Upper lobe of left lung (tissue), 4 donors: ENCODE results near the gene EML4.

Experiments used
- POLR2A ChIP-seq, 4 donors: fragments of 450-650 bp; IDR thresholded peaks; one replicate each; pipeline ENCODE4 v1.5.1; 2016 to 2017; ENCODE audit warnings: antibody characterized with exemption in 4 of 4, mild to moderate bottlenecking in 2 of 4
- TF ChIP-seq, protein P1 (sequence below), 6 experiments: fragments of 450-650 bp in 4 of 6; fragments of 200-600 bp in 2 of 6; sonication (generic) in 2 of 6; IDR thresholded peaks; one replicate each; pipeline ENCODE4 v1.5.1; 2016 to 2019; ENCODE audit warnings: antibody characterized with exemption in 6 of 6

DNA sequence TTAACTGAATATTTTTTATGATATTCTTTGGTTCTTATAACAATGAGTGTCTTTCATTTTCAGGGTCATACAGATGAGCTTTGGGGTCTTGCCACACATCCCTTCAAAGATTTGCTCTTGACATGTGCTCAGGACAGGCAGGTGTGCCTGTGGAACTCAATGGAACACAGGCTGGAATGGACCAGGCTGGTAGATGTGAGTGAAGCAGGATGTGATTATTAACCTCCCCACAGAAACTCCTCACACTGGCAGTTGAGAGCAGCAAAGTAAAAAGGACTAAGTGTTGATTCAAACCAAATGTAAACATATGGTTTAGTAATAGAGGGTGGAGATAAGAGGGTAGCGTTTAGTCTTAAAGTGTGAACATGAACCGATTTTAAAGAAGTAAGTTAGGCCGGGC is 134.1 kb downstream of the EML4 start:
- TF ChIP-seq, protein P1, sequence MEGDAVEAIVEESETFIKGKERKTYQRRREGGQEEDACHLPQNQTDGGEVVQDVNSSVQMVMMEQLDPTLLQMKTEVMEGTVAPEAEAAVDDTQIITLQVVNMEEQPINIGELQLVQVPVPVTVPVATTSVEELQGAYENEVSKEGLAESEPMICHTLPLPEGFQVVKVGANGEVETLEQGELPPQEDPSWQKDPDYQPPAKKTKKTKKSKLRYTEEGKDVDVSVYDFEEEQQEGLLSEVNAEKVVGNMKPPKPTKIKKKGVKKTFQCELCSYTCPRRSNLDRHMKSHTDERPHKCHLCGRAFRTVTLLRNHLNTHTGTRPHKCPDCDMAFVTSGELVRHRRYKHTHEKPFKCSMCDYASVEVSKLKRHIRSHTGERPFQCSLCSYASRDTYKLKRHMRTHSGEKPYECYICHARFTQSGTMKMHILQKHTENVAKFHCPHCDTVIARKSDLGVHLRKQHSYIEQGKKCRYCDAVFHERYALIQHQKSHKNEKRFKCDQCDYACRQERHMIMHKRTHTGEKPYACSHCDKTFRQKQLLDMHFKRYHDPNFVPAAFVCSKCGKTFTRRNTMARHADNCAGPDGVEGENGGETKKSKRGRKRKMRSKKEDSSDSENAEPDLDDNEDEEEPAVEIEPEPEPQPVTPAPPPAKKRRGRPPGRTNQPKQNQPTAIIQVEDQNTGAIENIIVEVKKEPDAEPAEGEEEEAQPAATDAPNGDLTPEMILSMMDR (IDR thresholded peaks at IDR 0.05), result no peak
- no peak for TF ChIP-seq POLR2A (IDR thresholded peaks at IDR 0.05)
